Vagina (tissue), 2 donors: Measurements from ENCODE around the gene FA2H.

ENCODE experiments used
- POLR2A ChIP-seq, 2 donors: fragments of 450-650 bp; IDR thresholded peaks; one replicate each; pipeline ENCODE4 v1.6.1; 2017; ENCODE audit warnings: antibody characterized with exemption in 2 of 2, mild to moderate bottlenecking in 2 of 2, moderate library complexity in 2 of 2
- POLR2AphosphoS5 ChIP-seq, 2 donors: sonication (generic); formaldehyde crosslinking; IDR thresholded peaks; one replicate each; pipeline ENCODE4 v1.9.0; 2017; ENCODE audit warnings: antibody characterized with exemption in 2 of 2, mild to moderate bottlenecking in 2 of 2, low read depth in 1 of 2; ENCODE audit not compliant: insufficient read depth in 1 of 2
- TF ChIP-seq, protein P1 (sequence below), 3 experiments: fragments of 450-650 bp in 2 of 3; fragments of 200-600 bp in 1 of 3; sonication (generic) in 1 of 3; IDR thresholded peaks; one replicate each; pipeline ENCODE4 v1.5.1; 2017 to 2019; ENCODE audit warnings: antibody characterized with exemption in 3 of 3, mild to moderate bottlenecking in 2 of 3, moderate library complexity in 2 of 3

DNA sequence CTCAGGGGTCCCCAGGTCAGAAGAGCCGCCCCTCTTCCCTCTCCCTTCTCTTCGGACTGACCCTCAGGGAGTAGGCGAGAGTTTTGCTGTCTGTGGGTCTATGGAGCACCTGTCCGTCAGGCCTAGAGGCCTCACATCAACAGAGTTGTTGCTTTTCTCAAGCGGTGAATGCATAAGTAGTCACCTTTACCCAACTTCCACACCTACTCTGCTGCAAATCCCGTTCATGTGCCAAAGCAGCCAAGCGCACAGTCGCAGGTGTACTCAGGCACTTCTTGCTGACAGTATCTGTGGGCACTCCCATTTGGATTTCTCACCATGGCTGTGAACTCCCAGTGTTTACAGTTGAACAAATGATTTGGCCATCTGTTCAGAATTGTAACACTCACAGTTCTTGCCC lies 4.0 kb upstream of the FA2H start:
- TF ChIP-seq, protein P1, sequence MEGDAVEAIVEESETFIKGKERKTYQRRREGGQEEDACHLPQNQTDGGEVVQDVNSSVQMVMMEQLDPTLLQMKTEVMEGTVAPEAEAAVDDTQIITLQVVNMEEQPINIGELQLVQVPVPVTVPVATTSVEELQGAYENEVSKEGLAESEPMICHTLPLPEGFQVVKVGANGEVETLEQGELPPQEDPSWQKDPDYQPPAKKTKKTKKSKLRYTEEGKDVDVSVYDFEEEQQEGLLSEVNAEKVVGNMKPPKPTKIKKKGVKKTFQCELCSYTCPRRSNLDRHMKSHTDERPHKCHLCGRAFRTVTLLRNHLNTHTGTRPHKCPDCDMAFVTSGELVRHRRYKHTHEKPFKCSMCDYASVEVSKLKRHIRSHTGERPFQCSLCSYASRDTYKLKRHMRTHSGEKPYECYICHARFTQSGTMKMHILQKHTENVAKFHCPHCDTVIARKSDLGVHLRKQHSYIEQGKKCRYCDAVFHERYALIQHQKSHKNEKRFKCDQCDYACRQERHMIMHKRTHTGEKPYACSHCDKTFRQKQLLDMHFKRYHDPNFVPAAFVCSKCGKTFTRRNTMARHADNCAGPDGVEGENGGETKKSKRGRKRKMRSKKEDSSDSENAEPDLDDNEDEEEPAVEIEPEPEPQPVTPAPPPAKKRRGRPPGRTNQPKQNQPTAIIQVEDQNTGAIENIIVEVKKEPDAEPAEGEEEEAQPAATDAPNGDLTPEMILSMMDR (IDR thresholded peaks at IDR 0.05) = no peak
- TF ChIP-seq POLR2AphosphoS5 (IDR thresholded peaks at IDR 0.05; ENCODE audit: insufficient read depth in 1 of 2, low read depth in 1 of 2) (no peak), POLR2A (IDR thresholded peaks at IDR 0.05) (no peak)
